Measurements from ENCODE around the gene CDC6.

The CDC6 gene

DNA sequence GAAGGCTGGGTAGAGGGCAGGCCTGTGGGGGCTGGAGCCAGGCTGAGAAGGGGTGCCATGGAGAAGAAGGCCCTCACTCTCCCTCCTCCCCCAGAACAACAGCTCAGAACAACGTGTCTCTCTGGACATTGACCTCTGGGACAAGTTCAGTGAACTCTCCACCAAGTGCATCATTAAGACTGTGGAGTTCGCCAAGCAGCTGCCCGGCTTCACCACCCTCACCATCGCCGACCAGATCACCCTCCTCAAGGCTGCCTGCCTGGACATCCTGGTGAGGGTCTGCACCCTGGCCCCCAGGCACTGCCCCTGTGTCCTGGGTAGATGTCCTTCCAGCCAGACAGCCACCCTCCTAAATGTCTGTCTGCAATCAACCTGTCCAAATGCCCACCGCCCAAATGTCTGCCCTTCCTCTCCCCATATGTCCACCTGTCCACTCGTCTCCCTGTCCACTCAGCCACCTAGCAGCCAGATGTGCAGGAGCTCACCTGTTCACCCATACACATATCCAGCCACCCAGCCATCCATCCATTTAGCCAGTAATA is 64.6 kb downstream of the CDC6 start:
- no peak for DNase-seq (ENCODE audit: low read depth in 2 of 2)

DNA sequence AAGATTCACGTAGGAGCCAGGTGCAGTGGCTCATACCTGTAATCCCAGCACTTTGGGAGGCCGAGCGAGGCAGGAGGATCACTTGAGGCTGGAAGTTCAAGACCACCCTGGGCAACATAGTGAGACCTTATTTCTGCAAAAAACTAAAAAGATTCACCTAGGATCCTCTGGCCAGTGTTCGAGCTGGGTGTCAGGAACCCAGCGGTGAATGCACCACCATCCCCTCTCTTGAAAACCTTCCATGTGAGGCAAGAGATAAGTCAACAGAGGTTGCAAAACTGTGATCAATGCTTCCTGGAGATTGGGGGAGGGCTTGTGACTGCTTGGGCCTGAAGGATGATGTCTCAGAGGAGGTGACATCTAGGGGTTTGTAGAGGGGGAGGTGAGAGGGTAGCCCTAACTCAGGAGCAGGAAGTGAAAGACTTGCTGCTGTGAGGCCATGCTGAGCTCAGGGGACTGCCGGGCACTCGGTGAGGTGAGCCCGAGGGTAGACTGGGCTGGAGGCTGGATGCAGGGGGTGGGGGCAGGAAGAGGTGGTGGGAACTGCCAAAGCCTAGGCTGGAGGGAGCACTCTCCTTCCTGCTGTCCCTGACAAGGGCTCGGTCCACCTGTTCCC is 65.2 kb downstream of the CDC6 start:
- no peak for DNase-seq (ENCODE audit: low read depth in 2 of 2)

All from fibroblast of skin of left quadriceps (primary cell).